Eye (tissue), 1 donor: ENCODE data around the gene BMP6.

Source experiments
- DNase-seq: peaks from one replicate; pipeline ENCODE4 v3.0.0-alpha.2; 2015

Gene BMP6

DNA sequence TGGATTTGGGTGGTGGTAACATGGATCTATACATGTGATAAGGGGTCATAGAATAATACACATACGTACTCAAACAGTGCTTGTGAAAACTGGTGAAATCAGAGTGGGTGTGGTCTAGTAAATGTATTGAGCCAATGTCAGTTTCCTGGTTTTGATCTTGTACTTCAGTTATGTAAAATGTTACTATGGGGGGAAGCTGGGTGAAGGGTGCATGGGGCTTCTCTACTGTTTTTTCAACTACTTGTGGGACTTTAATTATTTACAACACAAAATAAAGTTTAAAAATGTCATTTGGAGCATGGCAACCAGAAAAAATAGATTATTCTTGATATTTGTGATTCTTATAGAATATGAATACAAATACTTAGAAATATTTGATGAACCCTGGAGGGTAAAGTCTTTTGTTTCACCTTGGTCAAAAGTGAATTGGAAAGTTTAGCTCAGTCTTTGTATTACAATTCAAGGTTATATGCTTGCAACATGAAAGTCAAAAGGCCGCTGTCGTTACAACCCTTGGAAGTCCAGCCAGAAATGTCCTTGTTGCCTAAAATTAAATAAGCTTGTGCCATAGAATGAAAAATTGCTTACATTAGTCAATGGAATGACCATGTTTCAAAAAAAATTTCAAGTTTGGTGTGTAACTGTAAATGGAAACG, 110.6 kb downstream of the BMP6 start:
- no peak for DNase-seq

- no peak for DNase-seq
These were observed 116.0 kb downstream of the BMP6 start for GRCh38 chr6:7841781-7842468.

GRCh38 chr6:7846966-7847818, 121.3 kb downstream of the BMP6 start:
- no peak for DNase-seq

GRCh38 chr6:7848229-7848628, 122.3 kb downstream of the BMP6 start:
- DNase-seq: no peak

GRCh38 chr6:7851780-7852179, 125.9 kb downstream of the BMP6 start:
- no peak for DNase-seq

- DNase-seq: no peak
These were observed 133.7 kb downstream of the BMP6 start for GRCh38 chr6:7859591-7859990.

GRCh38 chr6:7865781-7866180, 139.9 kb downstream of the BMP6 start:
- no peak for DNase-seq

DNA sequence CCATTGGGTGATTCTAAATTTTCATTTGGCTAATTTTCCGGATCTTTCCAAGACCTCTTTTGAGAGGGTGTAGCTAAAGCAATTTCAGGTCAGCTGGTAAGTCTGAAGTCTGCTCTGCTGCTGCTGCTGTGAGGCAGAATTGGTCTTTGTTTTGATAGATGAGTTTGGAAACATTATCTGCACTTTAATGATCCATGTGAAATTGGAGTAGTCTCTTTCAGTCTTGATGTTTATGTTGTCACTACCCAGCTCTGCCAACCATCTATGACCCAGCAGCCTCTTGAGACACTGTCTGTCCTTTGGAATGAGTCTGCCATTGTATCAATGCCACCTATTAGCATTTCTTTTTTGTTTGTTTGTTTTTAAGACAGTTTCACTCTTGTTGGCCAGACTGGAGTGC, 140.6 kb downstream of the BMP6 start:
- DNase-seq: no peak

- DNase-seq: no peak
These were observed 143.0 kb downstream of the BMP6 start for GRCh38 chr6:7868926-7869325.

GRCh38 chr6:7878401-7878964, 152.6 kb downstream of the BMP6 start:
- DNase-seq: no peak

GRCh38 chr6:7879043-7879442, 153.1 kb downstream of the BMP6 start:
- no peak for DNase-seq

- no peak for DNase-seq
These were observed 153.7 kb downstream of the BMP6 start for GRCh38 chr6:7879579-7879978.

GRCh38 chr6:7879980-7880717, 154.2 kb downstream of the BMP6 start:
- DNase-seq: no peak

GRCh38 chr6:7880718-7881107, 154.8 kb downstream of the BMP6 start:
- no peak for DNase-seq

DNA sequence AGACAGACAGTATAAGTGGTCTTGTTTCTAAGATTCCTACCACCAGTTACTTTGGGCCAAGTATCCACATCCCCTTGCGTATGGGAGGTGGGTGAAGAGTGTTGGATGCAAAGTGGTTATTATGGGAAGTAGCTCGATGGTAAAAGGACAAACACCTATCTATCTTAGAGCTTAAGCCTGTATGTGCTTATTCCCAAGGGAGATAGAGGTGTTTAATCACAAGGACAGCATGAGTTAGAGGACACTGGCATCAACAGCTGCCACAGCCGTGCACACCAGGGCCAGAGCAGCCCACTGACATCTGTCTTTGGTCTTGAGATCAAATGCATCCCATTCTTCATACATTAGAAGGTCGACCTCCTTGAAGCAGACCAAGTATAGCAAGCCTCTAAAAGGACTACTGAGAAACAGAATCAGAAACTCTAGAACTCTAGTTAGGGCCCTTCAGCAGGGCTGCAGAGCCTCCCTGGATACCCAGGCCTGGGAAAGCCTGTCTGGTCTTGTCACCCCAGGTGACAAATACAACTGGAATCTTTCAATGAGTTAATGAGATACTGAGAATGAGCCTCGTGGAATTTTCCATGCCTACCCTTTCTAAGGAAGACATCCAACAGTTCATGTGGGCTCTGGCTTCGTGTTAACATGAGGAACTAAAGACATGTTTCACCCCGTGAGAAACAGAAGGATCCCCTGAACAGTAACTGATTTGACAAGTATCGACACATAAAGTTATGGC, 156.0 kb downstream of the BMP6 start:
- no peak for DNase-seq

GRCh38 chr6:7882505-7883257, 156.8 kb downstream of the BMP6 start:
- no peak for DNase-seq

DNA sequence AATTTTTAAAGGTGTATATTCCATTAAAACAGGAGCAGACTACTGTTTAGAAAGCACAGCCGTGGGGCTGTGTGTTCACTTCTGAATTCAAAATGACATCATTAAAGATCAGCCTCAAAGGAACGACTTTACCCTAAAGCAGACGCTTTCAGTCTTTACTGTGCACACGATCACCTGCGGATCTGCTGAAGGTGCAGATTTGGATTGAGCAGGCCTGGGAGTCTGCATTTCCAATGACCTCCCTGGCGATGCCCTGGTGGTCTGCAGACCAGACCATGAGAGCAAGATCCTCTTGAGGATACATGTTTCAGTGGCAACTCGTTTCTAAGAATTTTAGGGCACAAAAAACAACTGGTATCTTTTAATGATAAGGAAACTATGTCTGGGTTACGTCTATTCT, 157.5 kb downstream of the BMP6 start:
- no peak for DNase-seq

DNA sequence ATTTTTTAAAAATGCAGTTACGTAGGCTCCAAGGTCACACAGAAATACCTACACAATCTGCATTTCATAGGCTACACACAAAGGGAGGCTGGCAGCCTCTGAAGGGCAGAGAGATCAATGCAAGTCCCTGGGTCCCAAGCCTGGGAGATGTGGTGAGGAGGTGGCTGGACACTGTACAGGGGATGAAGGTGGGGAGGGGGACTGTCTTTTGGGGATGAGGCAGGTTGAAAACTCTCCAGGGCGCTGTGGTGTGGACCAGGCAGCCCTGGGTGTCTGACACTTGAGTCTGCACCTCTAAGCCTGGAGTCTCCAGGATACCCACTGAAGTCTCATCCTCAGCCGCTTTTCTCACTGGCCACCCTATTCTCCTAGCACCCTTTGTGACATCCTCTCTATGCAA, 160.2 kb downstream of the BMP6 start:
- no peak for DNase-seq

GRCh38 chr6:7887278-7887991, 161.5 kb downstream of the BMP6 start:
- DNase-seq: no peak

DNA sequence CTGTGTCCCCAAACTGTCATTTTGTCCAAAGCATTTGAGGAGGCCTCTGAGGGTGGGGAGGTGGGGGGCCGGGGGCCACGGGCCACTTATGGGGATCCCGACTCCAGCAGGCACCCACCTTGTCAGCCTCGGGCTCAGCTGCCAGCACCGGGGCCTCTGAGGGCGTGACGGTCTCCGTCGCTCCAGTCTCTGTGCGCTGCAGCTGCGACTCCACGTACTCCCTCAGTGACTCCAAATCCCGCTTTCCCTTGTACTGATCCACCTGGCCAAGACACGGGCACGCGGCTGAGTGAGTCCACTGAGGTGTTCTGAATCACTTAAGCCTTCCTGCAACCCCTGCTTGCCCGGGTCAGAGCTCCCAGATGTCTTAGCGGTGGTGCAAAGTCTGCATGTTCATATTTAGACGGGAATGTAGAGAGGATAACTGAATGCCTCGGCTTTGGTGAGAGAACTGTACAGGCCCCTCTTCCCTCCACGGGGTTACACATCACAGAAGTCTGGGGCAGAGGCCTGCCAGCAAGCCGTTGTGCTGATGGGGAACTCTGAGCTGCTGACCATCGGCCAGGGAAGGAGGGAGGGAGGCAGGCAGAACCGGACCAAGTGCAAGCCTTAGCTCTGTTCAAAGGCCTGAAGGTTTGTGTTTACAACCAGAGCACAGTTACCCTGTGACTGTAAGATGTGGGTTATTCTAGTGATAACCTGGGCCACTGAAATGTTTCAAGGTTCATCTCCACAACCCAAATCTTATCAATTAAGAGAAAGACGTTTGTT, 162.9 kb downstream of the BMP6 start:
- DNase-seq: no peak
